HepG2 (cell line): ENCODE results near the gene SLC25A11. TPM values are rescaled to one million over a fixed set of nuclear protein-coding genes. Genes with fewer than 3 reads are reported as not detected.

ENCODE experiments used
- CEBPB ChIP-seq: IDR thresholded peaks from 2 replicates; pipeline ENCODE4 v1.6.1; 2011; ENCODE audit warnings: low read depth, low read length, improper control_type of control experiment, borderline replicate concordance
- CENPX ChIP-seq: sonication (generic); formaldehyde crosslinking; IDR thresholded peaks from 2 replicates; pipeline ENCODE4 v1.9.0; 2021; ENCODE audit warnings: mild to moderate bottlenecking, missing genetic modification reagents, moderate library complexity
- FIP1L1 ChIP-seq: fragments of 200-400 bp; formaldehyde crosslinking; IDR thresholded peaks from 2 replicates; pipeline ENCODE4 v1.6.1; 2018; ENCODE audit warnings: low read depth, mild to moderate bottlenecking, low read length, moderate library complexity, borderline replicate concordance; ENCODE audit not compliant: insufficient read depth
- HOXA7 ChIP-seq: sonication (generic); formaldehyde crosslinking; IDR thresholded peaks from 2 replicates; pipeline ENCODE4 v1.8.1; 2022; ENCODE audit warnings: mild to moderate bottlenecking, missing genetic modification reagents, moderate library complexity
- IKZF1 ChIP-seq: fragments of 450-650 bp; IDR thresholded peaks from 2 replicates; pipeline ENCODE4 v1.7.1; 2016
- IKZF4 ChIP-seq: sonication (generic); formaldehyde crosslinking; IDR thresholded peaks from 2 replicates; pipeline ENCODE4 v1.5.1; 2020; ENCODE audit warnings: borderline replicate concordance, mild to moderate bottlenecking, low read depth, missing genetic modification reagents; ENCODE audit errors: not compliant biosample characterization
- KDM5B ChIP-seq: sonication (generic); formaldehyde crosslinking; IDR thresholded peaks from 2 replicates; pipeline ENCODE4 v1.4.0; 2020; ENCODE audit warnings: missing genetic modification reagents, mild to moderate bottlenecking, borderline replicate concordance
- SATB2 ChIP-seq: sonication (generic); formaldehyde crosslinking; IDR thresholded peaks from 2 replicates; pipeline ENCODE4 v1.5.0; 2020; ENCODE audit warnings: missing genetic modification reagents
- TBX3 ChIP-seq: fragments of 450-650 bp; IDR thresholded peaks from 2 replicates; pipeline ENCODE4 v1.6.1; 2017; ENCODE audit warnings: antibody characterized with exemption, mild to moderate bottlenecking, inconsistent platforms, borderline replicate concordance
- ZFP1 ChIP-seq: IDR thresholded peaks from 2 replicates; pipeline ENCODE4 v1.6.1; 2016
- ZNF253 ChIP-seq: sonication (generic); formaldehyde crosslinking; IDR thresholded peaks from 2 replicates; pipeline ENCODE4 v1.8.0; 2022; ENCODE audit warnings: mild to moderate bottlenecking, missing genetic modification reagents, borderline replicate concordance
- ZNF326 ChIP-seq: sonication (generic); formaldehyde crosslinking; IDR thresholded peaks from 2 replicates; pipeline ENCODE4 v1.4.0; 2020; ENCODE audit warnings: missing genetic modification reagents, borderline replicate concordance
- ZNF484 ChIP-seq: sonication (generic); formaldehyde crosslinking; IDR thresholded peaks from 2 replicates; pipeline ENCODE4 v1.5.1; 2020; ENCODE audit warnings: mild to moderate bottlenecking, low read depth, missing genetic modification reagents, borderline replicate concordance
- ZNF501 ChIP-seq: sonication (generic); formaldehyde crosslinking; IDR thresholded peaks from 2 replicates; pipeline ENCODE4 v1.5.1; 2020; ENCODE audit warnings: mild to moderate bottlenecking, moderate library complexity, missing genetic modification reagents
- ZNF564 ChIP-seq: sonication (generic); formaldehyde crosslinking; IDR thresholded peaks from 2 replicates; pipeline ENCODE4 v1.8.1; 2023; ENCODE audit warnings: mild to moderate bottlenecking, missing genetic modification reagents
- ZNF572 ChIP-seq: sonication (generic); formaldehyde crosslinking; IDR thresholded peaks from 2 replicates; pipeline ENCODE4 v1.5.1; 2020; ENCODE audit warnings: mild to moderate bottlenecking, missing genetic modification reagents
- ZNF782 ChIP-seq: sonication (generic); formaldehyde crosslinking; IDR thresholded peaks from 2 replicates; pipeline ENCODE4 v1.4.0; 2020; ENCODE audit warnings: missing genetic modification reagents, mild to moderate bottlenecking, borderline replicate concordance
- ZNF788 ChIP-seq: sonication (generic); formaldehyde crosslinking; IDR thresholded peaks from 2 replicates; pipeline ENCODE4 v1.5.0; 2020; ENCODE audit warnings: mild to moderate bottlenecking, missing genetic modification reagents, borderline replicate concordance
- polyA plus RNA-seq, 8 experiments: library from polyadenylated mRNA; depleted of rRNA in 3 of 8; stranded (reverse) in 7 of 8; unstranded in 1 of 8; fragments of >200 nt; fragmentation: Illumina TruSeq in 4 of 8; extraction: Trizol in 4 of 8; gene quantifications; 2 replicates each; pipeline versions ENCODE4 v1.2.1 to v1.2.3, GENCODE V29; 2011 to 2016; ENCODE audit warnings: low read depth in 4 of 8, missing spikeins in 1 of 8, mixed read lengths in 1 of 8; ENCODE audit not compliant: insufficient read depth in 1 of 8
- total RNA-seq, 5 experiments: library from RNA; depleted of rRNA; stranded (reverse); fragments of >200 nt; fragmentation: Illumina TruSeq; extraction: Trizol; gene quantifications; 2 replicates each; pipeline ENCODE4 v1.2.3, GENCODE V29; 2016; ENCODE audit warnings: low read depth in 1 of 5
- TF ChIP-seq, protein P1 (sequence below): sonication (generic); formaldehyde crosslinking; IDR thresholded peaks from 2 replicates; pipeline ENCODE4 v1.4.0; 2020; ENCODE audit warnings: missing genetic modification reagents, borderline replicate concordance
- TF ChIP-seq, protein P2 (sequence below): sonication (generic); formaldehyde crosslinking; IDR thresholded peaks from 2 replicates; pipeline ENCODE4 v1.8.1; 2023; ENCODE audit warnings: mild to moderate bottlenecking, missing genetic modification reagents
- TF ChIP-seq, protein P3 (sequence below): sonication (generic); formaldehyde crosslinking; IDR thresholded peaks from 2 replicates; pipeline ENCODE4 v1.4.0; 2020; ENCODE audit warnings: low read depth, mild to moderate bottlenecking, missing genetic modification reagents
- TF ChIP-seq, protein P4 (sequence below): sonication (generic); formaldehyde crosslinking; IDR thresholded peaks from 2 replicates; pipeline ENCODE4 v1.4.0; 2020; ENCODE audit warnings: mild to moderate bottlenecking, missing genetic modification reagents

SLC25A11 gene
- total and polyA plus RNA-seq, 2 of the 13 experiments (the other 11 are each of a cell fraction or from before 2014, with no cell fraction given) = 35.4 to 47.2 TPM

DNA sequence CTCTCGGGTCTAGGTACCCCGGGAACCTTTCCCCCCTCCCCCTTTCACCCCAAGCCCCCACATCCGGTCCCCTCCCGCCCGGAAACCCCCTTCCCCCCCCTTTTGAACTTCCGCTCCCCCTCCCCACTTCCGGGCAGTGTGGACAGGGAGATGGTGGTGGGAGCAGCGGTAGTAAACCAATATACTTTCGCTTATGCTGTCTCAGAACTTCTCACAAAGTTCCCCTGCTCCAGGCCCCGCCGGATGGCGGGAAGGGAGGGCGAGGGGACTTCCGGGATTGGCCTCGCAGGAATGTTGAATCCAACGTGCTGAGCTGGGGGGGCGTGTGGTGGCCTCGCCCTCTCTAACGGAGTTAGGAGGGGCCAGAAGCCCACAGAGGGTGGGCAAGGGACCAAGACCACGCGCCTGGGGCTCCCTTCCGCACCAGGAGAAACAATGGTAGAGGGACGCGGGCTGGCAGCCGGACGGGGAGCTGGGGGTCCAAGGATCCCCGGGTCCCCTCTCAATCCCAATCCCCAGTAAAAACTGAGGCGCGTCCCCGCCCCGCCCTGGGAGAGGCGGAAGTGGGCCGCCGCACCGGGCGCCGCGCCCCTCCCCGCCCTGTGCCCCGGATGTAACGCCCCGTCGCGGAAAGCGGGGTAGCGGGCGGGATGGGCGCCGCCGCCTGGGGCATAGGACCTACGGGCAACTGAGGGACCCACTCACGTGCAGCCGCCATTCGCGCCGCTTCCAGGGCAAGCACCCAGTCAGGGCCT is 7.7 kb upstream of the SLC25A11 start (continued):
- TF ChIP-seq, protein P1, sequence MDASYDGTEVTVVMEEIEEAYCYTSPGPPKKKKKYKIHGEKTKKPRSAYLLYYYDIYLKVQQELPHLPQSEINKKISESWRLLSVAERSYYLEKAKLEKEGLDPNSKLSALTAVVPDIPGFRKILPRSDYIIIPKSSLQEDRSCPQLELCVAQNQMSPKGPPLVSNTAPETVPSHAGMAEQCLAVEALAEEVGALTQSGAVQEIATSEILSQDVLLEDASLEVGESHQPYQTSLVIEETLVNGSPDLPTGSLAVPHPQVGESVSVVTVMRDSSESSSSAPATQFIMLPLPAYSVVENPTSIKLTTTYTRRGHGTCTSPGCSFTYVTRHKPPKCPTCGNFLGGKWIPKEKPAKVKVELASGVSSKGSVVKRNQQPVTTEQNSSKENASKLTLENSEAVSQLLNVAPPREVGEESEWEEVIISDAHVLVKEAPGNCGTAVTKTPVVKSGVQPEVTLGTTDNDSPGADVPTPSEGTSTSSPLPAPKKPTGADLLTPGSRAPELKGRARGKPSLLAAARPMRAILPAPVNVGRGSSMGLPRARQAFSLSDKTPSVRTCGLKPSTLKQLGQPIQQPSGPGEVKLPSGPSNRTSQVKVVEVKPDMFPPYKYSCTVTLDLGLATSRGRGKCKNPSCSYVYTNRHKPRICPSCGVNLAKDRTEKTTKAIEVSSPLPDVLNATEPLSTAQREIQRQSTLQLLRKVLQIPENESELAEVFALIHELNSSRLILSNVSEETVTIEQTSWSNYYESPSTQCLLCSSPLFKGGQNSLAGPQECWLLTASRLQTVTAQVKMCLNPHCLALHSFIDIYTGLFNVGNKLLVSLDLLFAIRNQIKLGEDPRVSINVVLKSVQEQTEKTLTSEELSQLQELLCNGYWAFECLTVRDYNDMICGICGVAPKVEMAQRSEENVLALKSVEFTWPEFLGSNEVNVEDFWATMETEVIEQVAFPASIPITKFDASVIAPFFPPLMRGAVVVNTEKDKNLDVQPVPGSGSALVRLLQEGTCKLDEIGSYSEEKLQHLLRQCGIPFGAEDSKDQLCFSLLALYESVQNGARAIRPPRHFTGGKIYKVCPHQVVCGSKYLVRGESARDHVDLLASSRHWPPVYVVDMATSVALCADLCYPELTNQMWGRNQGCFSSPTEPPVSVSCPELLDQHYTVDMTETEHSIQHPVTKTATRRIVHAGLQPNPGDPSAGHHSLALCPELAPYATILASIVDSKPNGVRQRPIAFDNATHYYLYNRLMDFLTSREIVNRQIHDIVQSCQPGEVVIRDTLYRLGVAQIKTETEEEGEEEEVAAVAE (CRISPR knock-in tag) = no peak
- TF ChIP-seq, protein P2, sequence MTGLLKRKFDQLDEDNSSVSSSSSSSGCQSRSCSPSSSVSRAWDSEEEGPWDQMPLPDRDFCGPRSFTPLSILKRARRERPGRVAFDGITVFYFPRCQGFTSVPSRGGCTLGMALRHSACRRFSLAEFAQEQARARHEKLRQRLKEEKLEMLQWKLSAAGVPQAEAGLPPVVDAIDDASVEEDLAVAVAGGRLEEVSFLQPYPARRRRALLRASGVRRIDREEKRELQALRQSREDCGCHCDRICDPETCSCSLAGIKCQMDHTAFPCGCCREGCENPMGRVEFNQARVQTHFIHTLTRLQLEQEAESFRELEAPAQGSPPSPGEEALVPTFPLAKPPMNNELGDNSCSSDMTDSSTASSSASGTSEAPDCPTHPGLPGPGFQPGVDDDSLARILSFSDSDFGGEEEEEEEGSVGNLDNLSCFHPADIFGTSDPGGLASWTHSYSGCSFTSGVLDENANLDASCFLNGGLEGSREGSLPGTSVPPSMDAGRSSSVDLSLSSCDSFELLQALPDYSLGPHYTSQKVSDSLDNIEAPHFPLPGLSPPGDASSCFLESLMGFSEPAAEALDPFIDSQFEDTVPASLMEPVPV (CRISPR knock-in tag) = no peak
- no peak for TF ChIP-seq ZFP1
- TF ChIP-seq IKZF1 = no peak
- no peak for TF ChIP-seq KDM5B (CRISPR knock-in tag)
- TF ChIP-seq ZNF484 (CRISPR knock-in tag) = no peak
- TF ChIP-seq ZNF782 (CRISPR knock-in tag) = no peak
- no peak; the same call in 1 of the 2 replicates for TF ChIP-seq ZNF564 (CRISPR knock-in tag)
- no peak for TF ChIP-seq CENPX (CRISPR knock-in tag)
- TF ChIP-seq ZNF788 = peak; percentile 75; the same call in 1 of the 2 replicates
- TF ChIP-seq ZNF326 (CRISPR knock-in tag) = no peak
- TF ChIP-seq TBX3 = no peak
- TF ChIP-seq SATB2 = no peak
- no peak for TF ChIP-seq ZNF572 (CRISPR knock-in tag)
- peak; percentile 19; the same call in 1 of the 2 replicates for TF ChIP-seq FIP1L1
- TF ChIP-seq, protein P3, sequence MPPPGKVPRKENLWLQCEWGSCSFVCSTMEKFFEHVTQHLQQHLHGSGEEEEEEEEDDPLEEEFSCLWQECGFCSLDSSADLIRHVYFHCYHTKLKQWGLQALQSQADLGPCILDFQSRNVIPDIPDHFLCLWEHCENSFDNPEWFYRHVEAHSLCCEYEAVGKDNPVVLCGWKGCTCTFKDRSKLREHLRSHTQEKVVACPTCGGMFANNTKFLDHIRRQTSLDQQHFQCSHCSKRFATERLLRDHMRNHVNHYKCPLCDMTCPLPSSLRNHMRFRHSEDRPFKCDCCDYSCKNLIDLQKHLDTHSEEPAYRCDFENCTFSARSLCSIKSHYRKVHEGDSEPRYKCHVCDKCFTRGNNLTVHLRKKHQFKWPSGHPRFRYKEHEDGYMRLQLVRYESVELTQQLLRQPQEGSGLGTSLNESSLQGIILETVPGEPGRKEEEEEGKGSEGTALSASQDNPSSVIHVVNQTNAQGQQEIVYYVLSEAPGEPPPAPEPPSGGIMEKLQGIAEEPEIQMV (CRISPR knock-in tag) = no peak
- TF ChIP-seq ZNF253 = no peak
- no peak for TF ChIP-seq HOXA7
- peak; percentile 14; the same call in 1 of the 2 replicates for TF ChIP-seq ZNF501
- TF ChIP-seq, protein P4, sequence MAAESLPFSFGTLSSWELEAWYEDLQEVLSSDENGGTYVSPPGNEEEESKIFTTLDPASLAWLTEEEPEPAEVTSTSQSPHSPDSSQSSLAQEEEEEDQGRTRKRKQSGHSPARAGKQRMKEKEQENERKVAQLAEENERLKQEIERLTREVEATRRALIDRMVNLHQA (CRISPR knock-in tag) = no peak
- peak; percentile 81 for TF ChIP-seq IKZF4 (CRISPR knock-in tag)
- TF ChIP-seq CEBPB = no peak
